HepG2 (cell line): ENCODE results near the gene EGLN2. TPM values are rescaled to one million over a fixed set of nuclear protein-coding genes. Genes with fewer than 3 reads are reported as not detected.

Source experiments
- ATF2 ChIP-seq: sonication (generic); formaldehyde crosslinking; IDR thresholded peaks from 2 replicates; pipeline ENCODE4 v1.4.0; 2020; ENCODE audit warnings: missing genetic modification reagents
- NFE2L2 ChIP-seq: fragments of 150-350 bp; IDR thresholded peaks from 2 replicates; pipeline ENCODE4 v1.6.1; 2014; ENCODE audit warnings: low read length
- SOX5 ChIP-seq: IDR thresholded peaks from 2 replicates; pipeline ENCODE4 v1.6.1; 2016; ENCODE audit warnings: borderline replicate concordance
- SPEN ChIP-seq: sonication (generic); formaldehyde crosslinking; IDR thresholded peaks from 2 replicates; pipeline ENCODE4 v1.5.1; 2020; ENCODE audit warnings: low read depth, mild to moderate bottlenecking, missing genetic modification reagents
- TRAFD1 ChIP-seq: sonication (generic); formaldehyde crosslinking; IDR thresholded peaks from 2 replicates; pipeline ENCODE4 v1.5.1; 2020; ENCODE audit warnings: missing genetic modification reagents, mild to moderate bottlenecking, borderline replicate concordance
- ZNF318 ChIP-seq: sonication (generic); formaldehyde crosslinking; IDR thresholded peaks from 2 replicates; pipeline ENCODE4 v1.4.0; 2020; ENCODE audit warnings: mild to moderate bottlenecking, missing genetic modification reagents
- polyA plus RNA-seq, 8 experiments: library from polyadenylated mRNA; depleted of rRNA in 3 of 8; stranded (reverse) in 7 of 8; unstranded in 1 of 8; fragments of >200 nt; fragmentation: Illumina TruSeq in 4 of 8; extraction: Trizol in 4 of 8; gene quantifications; 2 replicates each; pipeline versions ENCODE4 v1.2.1 to v1.2.3, GENCODE V29; 2011 to 2016; ENCODE audit warnings: low read depth in 4 of 8, missing spikeins in 1 of 8, mixed read lengths in 1 of 8; ENCODE audit not compliant: insufficient read depth in 1 of 8
- total RNA-seq, 5 experiments: library from RNA; depleted of rRNA; stranded (reverse); fragments of >200 nt; fragmentation: Illumina TruSeq; extraction: Trizol; gene quantifications; 2 replicates each; pipeline ENCODE4 v1.2.3, GENCODE V29; 2016; ENCODE audit warnings: low read depth in 1 of 5

Gene EGLN2
- total and polyA plus RNA-seq, 2 of the 13 experiments (the other 11 are each of a cell fraction or from before 2014, with no cell fraction given), result 16.5 to 40.8 TPM

GRCh38 chr19:40797166-40797962 lies 1.6 kb upstream of the EGLN2 start (continued):
- TF ChIP-seq ZNF318 (CRISPR knock-in tag) (0 out of 2 replicates have a peak, but pooled peaks have one; percentile 4), SPEN (CRISPR knock-in tag) (no peak), TRAFD1 (CRISPR knock-in tag) (0 out of 2 replicates have a peak, but pooled peaks have one; percentile 19), ATF2 (no peak), SOX5 (peak; percentile 29; the same call in 1 of the 2 replicates), NFE2L2 (no peak)
